DND-41 (cell line): ENCODE data around the gene SLC25A3.
"Not testable (repeated sequence)": the region's sequence is repeated elsewhere in the genome, so short reads cannot be mapped to it uniquely, and the experiment has no call there.

ENCODE experiments used
- ATAC-seq: fragments of 200-7000 bp; cut with Tn5 transposase; 3 replicates; pipeline ENCODE4 v1.9.1; 2021; ENCODE audit warnings: low read depth; ENCODE audit not compliant: insufficient read depth
- DNase-seq: peaks from one replicate; pipeline ENCODE4 v3.0.0-alpha.2; 2020
- H2AFZ ChIP-seq: 2 replicates; pipeline ENCODE4 v1.6.0; 2012; ENCODE audit warnings: low read depth, low read length
- H3K27ac ChIP-seq: 2 replicates; pipeline ENCODE4 v1.5.1; 2012; ENCODE audit warnings: low read length, inconsistent platforms
- H3K27me3 ChIP-seq: fragments of 200-600 bp; sonication (generic); 2 replicates; pipeline ENCODE4 v1.6.0; 2012; ENCODE audit warnings: low read length, mild to moderate bottlenecking, inconsistent platforms; ENCODE audit not compliant: insufficient read depth, poor library complexity
- H3K36me3 ChIP-seq: 2 replicates; pipeline ENCODE4 v1.5.1; 2012; ENCODE audit warnings: low read length, inconsistent platforms; ENCODE audit not compliant: insufficient read depth
- H3K4me1 ChIP-seq: 2 replicates; pipeline ENCODE4 v1.5.1; 2012; ENCODE audit warnings: mild to moderate bottlenecking, low read length; ENCODE audit not compliant: insufficient read depth
- H3K4me2 ChIP-seq: 2 replicates; pipeline ENCODE4 v1.6.0; 2012; ENCODE audit warnings: mild to moderate bottlenecking, moderate library complexity, low read length, inconsistent platforms; ENCODE audit not compliant: insufficient read depth
- H3K4me3 ChIP-seq, 2 experiments: fragments of 200-600 bp in 1 of 2; shearing (Covaris generic) in 1 of 2; 2 replicates each; pipeline ENCODE4 v1.5.1; 2012 to 2016; ENCODE audit warnings: inconsistent platforms in 2 of 2, low read length in 2 of 2, mild to moderate bottlenecking in 2 of 2, low read depth in 1 of 2, moderate library complexity in 1 of 2
- H3K79me2 ChIP-seq: 2 replicates; pipeline ENCODE4 v1.6.0; 2012; ENCODE audit warnings: low read length, inconsistent platforms; ENCODE audit not compliant: insufficient read depth
- H3K9ac ChIP-seq: 2 replicates; pipeline ENCODE4 v1.6.0; 2012; ENCODE audit warnings: low read depth, mild to moderate bottlenecking, inconsistent platforms, low read length, moderate library complexity
- H3K9me3 ChIP-seq: 2 replicates; pipeline ENCODE4 v1.5.1; 2012; ENCODE audit warnings: low read length, moderate library complexity, mild to moderate bottlenecking, inconsistent platforms; ENCODE audit not compliant: insufficient read depth, severe bottlenecking
- H4K20me1 ChIP-seq: 2 replicates; pipeline ENCODE4 v1.6.0; 2012; ENCODE audit warnings: low read length; ENCODE audit not compliant: insufficient read depth
- EZH2 ChIP-seq: IDR thresholded peaks from 3 replicates; pipeline ENCODE4 v1.6.1; 2012; ENCODE audit warnings: borderline replicate concordance, low read depth, mild to moderate bottlenecking, moderate library complexity, low read length, inconsistent platforms; ENCODE audit not compliant: severe bottlenecking
- TF ChIP-seq, protein P1 (sequence below): IDR thresholded peaks from 2 replicates; pipeline ENCODE4 v1.5.1; 2012; ENCODE audit warnings: borderline replicate concordance, low read length, moderate library complexity, mild to moderate bottlenecking; ENCODE audit not compliant: poor library complexity, severe bottlenecking; ENCODE audit errors: extremely low read depth

Gene SLC25A3

GRCh38 chr12:98549371-98550110, 43.9 kb upstream of the SLC25A3 start:
- H3K36me3 ChIP-seq = peaks cover 66% of the 10 kb centered on the region
- no peaks in the 10 kb centered on the region for H3K27me3 ChIP-seq

GRCh38 chr12:98551787-98552186, 41.7 kb upstream of the SLC25A3 start:
- Histone ChIP-seq H4K20me1 (peaks cover 17% of the 10 kb centered on the region), H3K4me3 (no peak overlapping the region), H3K79me2 (no peaks in the 10 kb centered on the region; the same call in 1 of the 2 replicates), H3K27ac (no peak overlapping the region), H3K9ac (no peak overlapping the region), H2AFZ (no peak overlapping the region), H3K4me2 (no peak overlapping the region), H3K9me3 (no peaks in the 10 kb centered on the region), H3K27me3 (no peaks in the 10 kb centered on the region), H3K4me1 (no peaks in the 10 kb centered on the region), H3K36me3 (peaks cover 45% of the 10 kb centered on the region)
- DNase-seq (no peak), ATAC-seq (no peak)
- TF ChIP-seq EZH2 = no peak
- TF ChIP-seq, protein P1, sequence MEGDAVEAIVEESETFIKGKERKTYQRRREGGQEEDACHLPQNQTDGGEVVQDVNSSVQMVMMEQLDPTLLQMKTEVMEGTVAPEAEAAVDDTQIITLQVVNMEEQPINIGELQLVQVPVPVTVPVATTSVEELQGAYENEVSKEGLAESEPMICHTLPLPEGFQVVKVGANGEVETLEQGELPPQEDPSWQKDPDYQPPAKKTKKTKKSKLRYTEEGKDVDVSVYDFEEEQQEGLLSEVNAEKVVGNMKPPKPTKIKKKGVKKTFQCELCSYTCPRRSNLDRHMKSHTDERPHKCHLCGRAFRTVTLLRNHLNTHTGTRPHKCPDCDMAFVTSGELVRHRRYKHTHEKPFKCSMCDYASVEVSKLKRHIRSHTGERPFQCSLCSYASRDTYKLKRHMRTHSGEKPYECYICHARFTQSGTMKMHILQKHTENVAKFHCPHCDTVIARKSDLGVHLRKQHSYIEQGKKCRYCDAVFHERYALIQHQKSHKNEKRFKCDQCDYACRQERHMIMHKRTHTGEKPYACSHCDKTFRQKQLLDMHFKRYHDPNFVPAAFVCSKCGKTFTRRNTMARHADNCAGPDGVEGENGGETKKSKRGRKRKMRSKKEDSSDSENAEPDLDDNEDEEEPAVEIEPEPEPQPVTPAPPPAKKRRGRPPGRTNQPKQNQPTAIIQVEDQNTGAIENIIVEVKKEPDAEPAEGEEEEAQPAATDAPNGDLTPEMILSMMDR = no peak

More at GRCh38 chr12:98549371-98550110, 43.9 kb upstream of the SLC25A3 start:
- peaks cover 13% of the 10 kb centered on the region for H3K79me2 ChIP-seq
- H3K9ac ChIP-seq = no peak overlapping the region
- no peaks in the 10 kb centered on the region for H3K9me3 ChIP-seq
- no peak for ATAC-seq
- no peaks in the 10 kb centered on the region for H3K4me1 ChIP-seq
- peaks cover 21% of the 10 kb centered on the region for H4K20me1 ChIP-seq
- no peak for DNase-seq
- H3K4me3 ChIP-seq = no peak overlapping the region
- H3K4me2 ChIP-seq = no peak overlapping the region
- H2AFZ ChIP-seq = no peak overlapping the region
- no peak for TF ChIP-seq EZH2
- TF ChIP-seq, protein P1 = no peak
- no peak overlapping the region for H3K27ac ChIP-seq

GRCh38 chr12:98558097-98558496, 35.4 kb upstream of the SLC25A3 start:
- not testable (repeated sequence) for H3K9me3 ChIP-seq, H3K9ac ChIP-seq, H3K79me2 ChIP-seq, DNase-seq, H4K20me1 ChIP-seq, H3K27me3 ChIP-seq, ATAC-seq, H3K4me2 ChIP-seq, H2AFZ ChIP-seq, H3K4me3 ChIP-seq, H3K27ac ChIP-seq, H3K36me3 ChIP-seq, H3K4me1 ChIP-seq

DNA sequence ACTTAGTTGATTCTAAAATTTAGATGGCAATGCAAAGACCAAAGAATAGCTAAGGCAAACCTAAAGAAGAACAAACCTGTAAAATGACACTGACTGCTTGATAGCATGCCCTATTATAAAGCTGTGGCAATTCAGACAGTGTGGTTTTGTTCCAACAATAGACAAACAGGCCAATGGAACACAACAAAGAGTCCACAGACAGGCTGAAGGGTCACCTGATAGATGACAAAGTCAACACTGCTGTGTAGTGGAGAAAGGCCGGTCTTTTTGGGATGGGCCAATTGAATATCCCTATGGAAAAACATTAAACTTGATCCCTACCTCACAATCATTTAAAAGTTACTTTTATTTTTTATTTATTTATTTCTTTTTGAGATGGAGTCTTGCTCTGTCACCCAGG, 33.8 kb upstream of the SLC25A3 start:
- no peak for DNase-seq
- no peaks in the 10 kb centered on the region for H3K4me1 ChIP-seq
- H3K9me3 ChIP-seq = no peaks in the 10 kb centered on the region
- TF ChIP-seq, protein P1 = no peak
- TF ChIP-seq EZH2 = no peak
- no peaks in the 10 kb centered on the region for H3K27me3 ChIP-seq
- no peaks in the 10 kb centered on the region for H3K36me3 ChIP-seq
- H2AFZ ChIP-seq = no peak overlapping the region
- no peak overlapping the region for H3K27ac ChIP-seq
- no peak overlapping the region for H3K4me2 ChIP-seq
- no peak overlapping the region for H3K4me3 ChIP-seq
- no peaks in the 10 kb centered on the region for H4K20me1 ChIP-seq
- H3K9ac ChIP-seq = no peak overlapping the region
- ATAC-seq = no peak
- H3K79me2 ChIP-seq = no peaks in the 10 kb centered on the region
